OCI-LY1 (cell line): ENCODE data around the gene MROH2A.
"Not testable (repeated sequence)": the region's sequence is repeated elsewhere in the genome, so short reads cannot be mapped to it uniquely, and the experiment has no call there.

Experiments used
- EZH2 ChIP-seq: fragments of 200-600 bp; sonication (generic), shearing (Covaris generic); IDR thresholded peaks from 2 replicates; pipeline ENCODE4 v1.8.0; 2017; ENCODE audit warnings: borderline replicate concordance, mixed run types, mild to moderate bottlenecking, antibody characterized with exemption, low read length, moderate library complexity, mixed read lengths
- TF ChIP-seq, protein P1 (sequence below): fragments of 200-600 bp; sonication (generic), shearing (Covaris generic); IDR thresholded peaks from 2 replicates; pipeline ENCODE4 v1.5.1; 2017; ENCODE audit warnings: mild to moderate bottlenecking, antibody characterized with exemption, low read length, moderate library complexity, mixed read lengths

DNA sequence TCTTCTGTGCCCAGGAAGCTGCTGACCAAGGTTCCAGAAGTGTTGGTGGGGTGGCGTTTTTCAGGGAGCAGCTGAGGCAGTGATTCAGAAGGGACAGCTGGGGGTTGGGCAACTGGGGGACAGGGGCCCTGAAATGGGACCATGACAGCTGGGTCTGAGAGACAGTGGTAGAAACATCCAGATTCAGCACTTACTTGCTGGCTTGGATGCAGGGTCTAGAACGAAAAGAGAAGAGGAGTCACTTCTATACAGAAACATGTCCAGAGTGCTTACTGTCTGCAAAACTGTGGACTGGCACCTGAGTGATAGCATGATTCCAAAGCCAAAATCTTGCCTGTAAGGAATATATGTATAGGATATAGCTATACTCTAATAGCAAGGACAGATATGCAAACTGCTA is 32.3 kb upstream of the MROH2A start:
- TF ChIP-seq, protein P1, sequence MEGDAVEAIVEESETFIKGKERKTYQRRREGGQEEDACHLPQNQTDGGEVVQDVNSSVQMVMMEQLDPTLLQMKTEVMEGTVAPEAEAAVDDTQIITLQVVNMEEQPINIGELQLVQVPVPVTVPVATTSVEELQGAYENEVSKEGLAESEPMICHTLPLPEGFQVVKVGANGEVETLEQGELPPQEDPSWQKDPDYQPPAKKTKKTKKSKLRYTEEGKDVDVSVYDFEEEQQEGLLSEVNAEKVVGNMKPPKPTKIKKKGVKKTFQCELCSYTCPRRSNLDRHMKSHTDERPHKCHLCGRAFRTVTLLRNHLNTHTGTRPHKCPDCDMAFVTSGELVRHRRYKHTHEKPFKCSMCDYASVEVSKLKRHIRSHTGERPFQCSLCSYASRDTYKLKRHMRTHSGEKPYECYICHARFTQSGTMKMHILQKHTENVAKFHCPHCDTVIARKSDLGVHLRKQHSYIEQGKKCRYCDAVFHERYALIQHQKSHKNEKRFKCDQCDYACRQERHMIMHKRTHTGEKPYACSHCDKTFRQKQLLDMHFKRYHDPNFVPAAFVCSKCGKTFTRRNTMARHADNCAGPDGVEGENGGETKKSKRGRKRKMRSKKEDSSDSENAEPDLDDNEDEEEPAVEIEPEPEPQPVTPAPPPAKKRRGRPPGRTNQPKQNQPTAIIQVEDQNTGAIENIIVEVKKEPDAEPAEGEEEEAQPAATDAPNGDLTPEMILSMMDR: not testable (repeated sequence)
- TF ChIP-seq EZH2: not testable (repeated sequence)
